ENCODE data around the gene GLYATL3. TPM values are rescaled to one million over a fixed set of nuclear protein-coding genes. Genes with fewer than 3 reads are reported as not detected.
"Not testable (repeated sequence)": the region's sequence is repeated elsewhere in the genome, so short reads cannot be mapped to it uniquely, and the experiment has no call there.

GLYATL3 gene
- total and polyA plus RNA-seq, 12 donors, result not detected

- peaks cover 3 to 35% (median 26%) of the 10 kb centered on the region in 9 donors for H3K4me1 ChIP-seq
- no peak overlapping the region for H3K27ac ChIP-seq
- no peak overlapping the region for H3K4me3 ChIP-seq
- 93 to 98% methylated on average over 2 of the region's 2 CpGs for WGBS, 2 donors
- intact Hi-C loops (cut with DNase I), result no loop called here
- H3K27me3 ChIP-seq, result no peaks in the 10 kb centered on the region
- ATAC-seq (no peak), DNase-seq (no peak)
- no peaks in the 10 kb centered on the region for H3K9me3 ChIP-seq
- no peak for TF ChIP-seq CTCF (IDR thresholded peaks at IDR 0.05)
- H3K36me3 ChIP-seq, result peaks cover 0 to under 1% (median 0%) of the 10 kb centered on the region in 9 donors
Measured at GRCh38 chr6:49464691-49465090, 35.0 kb upstream of the GLYATL3 start.

GRCh38 chr6:49468042-49468441 is 31.7 kb upstream of the GLYATL3 start:
- no peaks in the 10 kb centered on the region for H3K27me3 ChIP-seq
- no peak overlapping the region for H3K27ac ChIP-seq
- intact Hi-C loops (cut with DNase I), result no loop called here
- TF ChIP-seq CTCF (IDR thresholded peaks at IDR 0.05), result no peak
- no peak for DNase-seq
- H3K4me3 ChIP-seq, result no peak overlapping the region
- peaks cover 0 to 31% (median 4%) of the 10 kb centered on the region in 9 donors for H3K36me3 ChIP-seq
- ATAC-seq, result no peak
- WGBS, 2 donors, result 94% methylated on average over 9 of the region's 9 CpGs
- H3K9me3 ChIP-seq, result no peaks in the 10 kb centered on the region
- H3K4me1 ChIP-seq, result peaks cover 3 to 10% (median 9%) of the 10 kb centered on the region in 9 donors

- H3K9me3 ChIP-seq; H3K4me1 ChIP-seq; H3K27me3 ChIP-seq; intact Hi-C loops (cut with DNase I); H3K4me3 ChIP-seq; DNase-seq; H3K27ac ChIP-seq; ATAC-seq: not testable (repeated sequence)
- H3K36me3 ChIP-seq, result peaks cover 0 to 36% (median 4%) of the 10 kb centered on the region in 9 donors
- 87 to 93% methylated on average over 2 of the region's 2 CpGs for WGBS, 2 donors
Measured at GRCh38 chr6:49476564-49476963, 23.2 kb upstream of the GLYATL3 start.

GRCh38 chr6:49479308-49479970 is 20.3 kb upstream of the GLYATL3 start:
- intact Hi-C loops (cut with DNase I), result no loop called here
- no peaks in the 10 kb centered on the region for H3K27me3 ChIP-seq
- no peak for DNase-seq
- no peak overlapping the region for H3K4me3 ChIP-seq
- peaks cover 0 to 12% (median 0%) of the 10 kb centered on the region in 9 donors for H3K36me3 ChIP-seq
- H3K4me1 ChIP-seq, result no peaks in the 10 kb centered on the region
- no peak overlapping the region for H3K27ac ChIP-seq
- no peaks in the 10 kb centered on the region for H3K9me3 ChIP-seq
- no peak for ATAC-seq
- 83 to 85% methylated on average over 3 of the region's 3 CpGs for WGBS, 2 donors
- TF ChIP-seq CTCF (IDR thresholded peaks at IDR 0.05), result no peak

- H3K4me3 ChIP-seq; ATAC-seq; H3K27ac ChIP-seq; H3K27me3 ChIP-seq; H3K9me3 ChIP-seq; intact Hi-C loops (cut with DNase I); DNase-seq; H3K4me1 ChIP-seq: not testable (repeated sequence)
- H3K36me3 ChIP-seq, result peaks cover 0 to 13% (median 0%) of the 10 kb centered on the region in 9 donors
- WGBS, 2 donors, result 99% methylated on average over 21 to 22 of the region's 22 CpGs
Measured at GRCh38 chr6:49481846-49482245, 17.9 kb upstream of the GLYATL3 start.

- H3K27me3 ChIP-seq; H3K4me1 ChIP-seq; intact Hi-C loops (cut with DNase I); ATAC-seq; H3K27ac ChIP-seq; DNase-seq; H3K9me3 ChIP-seq; H3K4me3 ChIP-seq: not testable (repeated sequence)
- peaks cover 0 to 17% (median 0%) of the 10 kb centered on the region in 9 donors for H3K36me3 ChIP-seq
- WGBS, 2 donors, result 95% methylated on average over 14 of the region's 14 CpGs
Measured at GRCh38 chr6:49483380-49483779, 16.3 kb upstream of the GLYATL3 start.
